ENCODE measurements around the gene ZCCHC8.

DNA sequence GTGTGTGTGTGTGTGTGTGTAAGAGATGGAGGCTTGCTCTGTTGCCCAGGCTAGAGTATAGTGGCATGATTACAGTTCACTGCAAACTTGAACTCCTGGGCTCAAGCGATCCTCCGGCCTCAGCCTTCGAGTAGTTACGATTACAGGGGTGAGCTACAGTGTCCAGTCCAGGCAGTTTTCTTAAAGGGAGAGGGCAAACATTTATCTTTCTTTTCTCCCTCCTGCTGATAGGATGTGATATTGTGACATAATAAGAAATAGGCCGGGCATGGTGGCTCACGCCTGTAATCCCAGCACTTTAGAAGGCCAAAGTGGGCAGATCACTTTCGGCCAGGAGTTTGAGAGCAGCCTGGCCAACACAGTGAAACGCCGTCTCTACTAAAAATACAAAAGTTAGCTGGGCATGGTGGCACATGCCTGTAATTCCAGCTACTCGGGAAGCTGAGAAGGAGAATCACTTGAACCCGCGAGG lies 46.4 kb downstream of the ZCCHC8 start:
- TF ChIP-seq, protein P1, sequence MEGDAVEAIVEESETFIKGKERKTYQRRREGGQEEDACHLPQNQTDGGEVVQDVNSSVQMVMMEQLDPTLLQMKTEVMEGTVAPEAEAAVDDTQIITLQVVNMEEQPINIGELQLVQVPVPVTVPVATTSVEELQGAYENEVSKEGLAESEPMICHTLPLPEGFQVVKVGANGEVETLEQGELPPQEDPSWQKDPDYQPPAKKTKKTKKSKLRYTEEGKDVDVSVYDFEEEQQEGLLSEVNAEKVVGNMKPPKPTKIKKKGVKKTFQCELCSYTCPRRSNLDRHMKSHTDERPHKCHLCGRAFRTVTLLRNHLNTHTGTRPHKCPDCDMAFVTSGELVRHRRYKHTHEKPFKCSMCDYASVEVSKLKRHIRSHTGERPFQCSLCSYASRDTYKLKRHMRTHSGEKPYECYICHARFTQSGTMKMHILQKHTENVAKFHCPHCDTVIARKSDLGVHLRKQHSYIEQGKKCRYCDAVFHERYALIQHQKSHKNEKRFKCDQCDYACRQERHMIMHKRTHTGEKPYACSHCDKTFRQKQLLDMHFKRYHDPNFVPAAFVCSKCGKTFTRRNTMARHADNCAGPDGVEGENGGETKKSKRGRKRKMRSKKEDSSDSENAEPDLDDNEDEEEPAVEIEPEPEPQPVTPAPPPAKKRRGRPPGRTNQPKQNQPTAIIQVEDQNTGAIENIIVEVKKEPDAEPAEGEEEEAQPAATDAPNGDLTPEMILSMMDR (IDR thresholded peaks at IDR 0.05; ENCODE audit: low read depth, low read length): no peak
- TF ChIP-seq POLR2A (IDR thresholded peaks at IDR 0.05; ENCODE audit: extremely low read depth, insufficient read length): no peak
- TF ChIP-seq, protein P2, sequence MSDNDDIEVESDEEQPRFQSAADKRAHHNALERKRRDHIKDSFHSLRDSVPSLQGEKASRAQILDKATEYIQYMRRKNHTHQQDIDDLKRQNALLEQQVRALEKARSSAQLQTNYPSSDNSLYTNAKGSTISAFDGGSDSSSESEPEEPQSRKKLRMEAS (IDR thresholded peaks at IDR 0.05; ENCODE audit: low read depth, low read length): no peak

All from NB4 (cell line).